ENCODE results near the gene FAM124A. TPM values are rescaled to one million over a fixed set of nuclear protein-coding genes. Genes with fewer than 3 reads are reported as not detected.

FAM124A gene
- total and polyA plus RNA-seq, 10 of the 15 experiments (the other 5 are each of a cell fraction or from before 2014, with no cell fraction given), result not detected

DNA sequence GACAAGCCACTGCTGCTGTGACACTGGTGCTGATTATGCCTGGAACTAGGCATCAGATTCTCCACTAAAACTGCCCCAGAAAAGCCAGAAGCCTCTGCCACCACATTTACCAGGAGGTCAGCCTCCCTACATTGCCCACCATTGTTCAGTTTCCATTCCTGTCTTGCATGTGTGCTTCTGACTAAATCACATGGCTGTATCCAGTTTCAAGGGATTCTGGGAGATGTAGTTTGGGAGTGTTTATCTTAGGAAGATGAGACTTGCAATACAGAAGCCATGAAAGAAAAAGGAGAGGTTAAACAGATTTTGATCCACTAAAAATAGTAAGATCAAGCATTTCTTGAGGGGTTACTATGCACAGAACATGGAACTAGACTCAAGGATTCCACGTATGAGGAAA is 76.6 kb downstream of the FAM124A start:
- 38% methylated on average over 1 of the region's 1 CpG for WGBS (ENCODE audit: insufficient coverage, insufficient replicate concordance, low lambda C conversion rate, missing lambda C conversion rate)
- Histone ChIP-seq H3K9me3 (replicated peaks; ENCODE audit: control insufficient read depth, insufficient read depth, low read length) (no peaks in the 10 kb centered on the region), H3K36me3 (ENCODE audit: control insufficient read depth in 2 of 2, insufficient read depth in 2 of 2, low read length in 1 of 2) (no peaks in the 10 kb centered on the region), H3K9ac (ENCODE audit: control insufficient read depth, insufficient read depth, low read length) (no peak overlapping the region), H3K4me3 (no peak overlapping the region), H3K4me1 (ENCODE audit: control insufficient read depth, insufficient read depth, low read length) (no peaks in the 10 kb centered on the region), H3K27ac (ENCODE audit: control insufficient read depth, insufficient read depth) (no peak overlapping the region), H4K20me1 (ENCODE audit: control insufficient read depth, insufficient read depth) (no peaks in the 10 kb centered on the region), H3K4me2 (ENCODE audit: control insufficient read depth, insufficient read depth) (no peak overlapping the region), H2AFZ (ENCODE audit: control insufficient read depth, low read depth, low read length) (peak overlapping the region; percentile 7; the same call in 1 of the 2 replicates), H3K27me3 (replicated peaks in 1 of 2; ENCODE audit: control insufficient read depth in 2 of 2, insufficient read depth in 2 of 2, low read length in 1 of 2) (no peaks in the 10 kb centered on the region), H3K79me2 (ENCODE audit: control insufficient read depth, insufficient read depth, low read length) (no peaks in the 10 kb centered on the region)
- RAD21 ChIA-PET (ENCODE audit: unreplicated experiment), result interaction anchor here (1.1 kb wide), 3 partner anchors 12 to 496 kb away, joined by 3 to 4 read pairs (median 3); no protein-coding TSS in a partner anchor
- POLR2A ChIA-PET, result no interaction called here
- SMC1A ChIA-PET (ENCODE audit: uncharacterized antibody, unreplicated experiment), result interaction anchor here (1.3 to 4.1 kb wide), 4 partner anchors 9 to 499 kb away, joined by 3 to 28 read pairs (median 11); no protein-coding TSS in a partner anchor
- FAIRE-seq (no peak), DNase-seq (ENCODE audit: low read depth, low spot score) (no peak), ATAC-seq (no peak)
- BruUV-seq (replicated peaks), result no TSS peak
- intact Hi-C loops (cut with micrococcal nuclease; ENCODE audit: unreplicated experiment) (no loop called here), in situ Hi-C loops (cut with MboI) (no loop called here)
- TF ChIP-seq, protein P1, sequence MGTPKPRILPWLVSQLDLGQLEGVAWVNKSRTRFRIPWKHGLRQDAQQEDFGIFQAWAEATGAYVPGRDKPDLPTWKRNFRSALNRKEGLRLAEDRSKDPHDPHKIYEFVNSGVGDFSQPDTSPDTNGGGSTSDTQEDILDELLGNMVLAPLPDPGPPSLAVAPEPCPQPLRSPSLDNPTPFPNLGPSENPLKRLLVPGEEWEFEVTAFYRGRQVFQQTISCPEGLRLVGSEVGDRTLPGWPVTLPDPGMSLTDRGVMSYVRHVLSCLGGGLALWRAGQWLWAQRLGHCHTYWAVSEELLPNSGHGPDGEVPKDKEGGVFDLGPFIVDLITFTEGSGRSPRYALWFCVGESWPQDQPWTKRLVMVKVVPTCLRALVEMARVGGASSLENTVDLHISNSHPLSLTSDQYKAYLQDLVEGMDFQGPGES (IDR thresholded peaks at IDR 0.05), result no peak
- TF ChIP-seq NFYA (IDR thresholded peaks at IDR 0.05; ENCODE audit: borderline replicate concordance, low read depth, low read length) (no peak), USF2 (IDR thresholded peaks at IDR 0.05; ENCODE audit: borderline replicate concordance, low read depth, low read length) (no peak), SMAD5 (IDR thresholded peaks at IDR 0.05; ENCODE audit: low read depth) (no peak), EZH2 (IDR thresholded peaks at IDR 0.05; ENCODE audit: borderline replicate concordance, control insufficient read depth, low read depth, low read length) (no peak), RB1 (IDR thresholded peaks at IDR 0.05; ENCODE audit: borderline replicate concordance) (no peak), IRF4 (IDR thresholded peaks at IDR 0.05; ENCODE audit: low read depth, low read length) (no peak), ZNF274 (IDR thresholded peaks at IDR 0.05; ENCODE audit: insufficient read depth, insufficient read length) (no peak), KDM1A (IDR thresholded peaks at IDR 0.05; ENCODE audit: borderline replicate concordance) (no peak), SREBF1 (IDR thresholded peaks at IDR 0.05; ENCODE audit: low read length) (no peak), IKZF2 (IDR thresholded peaks at IDR 0.05) (no peak), SMARCA5 (IDR thresholded peaks at IDR 0.05) (no peak), SP1 (IDR thresholded peaks at IDR 0.05; ENCODE audit: low read depth, low read length) (no peak), BMI1 (IDR thresholded peaks at IDR 0.05; ENCODE audit: borderline replicate concordance) (no peak), SREBF2 (IDR thresholded peaks at IDR 0.05; ENCODE audit: low read length) (no peak)
- TF ChIP-seq, protein P2, sequence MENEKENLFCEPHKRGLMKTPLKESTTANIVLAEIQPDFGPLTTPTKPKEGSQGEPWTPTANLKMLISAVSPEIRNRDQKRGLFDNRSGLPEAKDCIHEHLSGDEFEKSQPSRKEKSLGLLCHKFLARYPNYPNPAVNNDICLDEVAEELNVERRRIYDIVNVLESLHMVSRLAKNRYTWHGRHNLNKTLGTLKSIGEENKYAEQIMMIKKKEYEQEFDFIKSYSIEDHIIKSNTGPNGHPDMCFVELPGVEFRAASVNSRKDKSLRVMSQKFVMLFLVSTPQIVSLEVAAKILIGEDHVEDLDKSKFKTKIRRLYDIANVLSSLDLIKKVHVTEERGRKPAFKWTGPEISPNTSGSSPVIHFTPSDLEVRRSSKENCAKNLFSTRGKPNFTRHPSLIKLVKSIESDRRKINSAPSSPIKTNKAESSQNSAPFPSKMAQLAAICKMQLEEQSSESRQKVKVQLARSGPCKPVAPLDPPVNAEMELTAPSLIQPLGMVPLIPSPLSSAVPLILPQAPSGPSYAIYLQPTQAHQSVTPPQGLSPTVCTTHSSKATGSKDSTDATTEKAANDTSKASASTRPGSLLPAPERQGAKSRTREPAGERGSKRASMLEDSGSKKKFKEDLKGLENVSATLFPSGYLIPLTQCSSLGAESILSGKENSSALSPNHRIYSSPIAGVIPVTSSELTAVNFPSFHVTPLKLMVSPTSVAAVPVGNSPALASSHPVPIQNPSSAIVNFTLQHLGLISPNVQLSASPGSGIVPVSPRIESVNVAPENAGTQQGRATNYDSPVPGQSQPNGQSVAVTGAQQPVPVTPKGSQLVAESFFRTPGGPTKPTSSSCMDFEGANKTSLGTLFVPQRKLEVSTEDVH (IDR thresholded peaks at IDR 0.05; ENCODE audit: low read depth, partially characterized antibody), result no peak
- TF ChIP-seq, protein P3, sequence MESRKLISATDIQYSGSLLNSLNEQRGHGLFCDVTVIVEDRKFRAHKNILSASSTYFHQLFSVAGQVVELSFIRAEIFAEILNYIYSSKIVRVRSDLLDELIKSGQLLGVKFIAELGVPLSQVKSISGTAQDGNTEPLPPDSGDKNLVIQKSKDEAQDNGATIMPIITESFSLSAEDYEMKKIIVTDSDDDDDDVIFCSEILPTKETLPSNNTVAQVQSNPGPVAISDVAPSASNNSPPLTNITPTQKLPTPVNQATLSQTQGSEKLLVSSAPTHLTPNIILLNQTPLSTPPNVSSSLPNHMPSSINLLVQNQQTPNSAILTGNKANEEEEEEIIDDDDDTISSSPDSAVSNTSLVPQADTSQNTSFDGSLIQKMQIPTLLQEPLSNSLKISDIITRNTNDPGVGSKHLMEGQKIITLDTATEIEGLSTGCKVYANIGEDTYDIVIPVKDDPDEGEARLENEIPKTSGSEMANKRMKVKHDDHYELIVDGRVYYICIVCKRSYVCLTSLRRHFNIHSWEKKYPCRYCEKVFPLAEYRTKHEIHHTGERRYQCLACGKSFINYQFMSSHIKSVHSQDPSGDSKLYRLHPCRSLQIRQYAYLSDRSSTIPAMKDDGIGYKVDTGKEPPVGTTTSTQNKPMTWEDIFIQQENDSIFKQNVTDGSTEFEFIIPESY (IDR thresholded peaks at IDR 0.05), result no peak
- CTCF ChIA-PET, result interaction anchor here (1.0 to 3.2 kb wide), 4 partner anchors 12 to 499 kb away, joined by 3 to 25 read pairs (median 12); no protein-coding TSS in a partner anchor

Data from GM12878 (cell line).